C4-2B (cell line): ENCODE results near the gene TAAR1.

Source experiments
- ZFX ChIP-seq: fragments of 450-650 bp; IDR thresholded peaks from 2 replicates; pipeline ENCODE4 v1.6.1; 2017
- TF ChIP-seq, protein P1 (sequence below): fragments of 450-650 bp; conservative IDR thresholded peaks from 2 replicates; pipeline ENCODE4 v1.5.1; 2017; ENCODE audit warnings: mild to moderate bottlenecking

DNA sequence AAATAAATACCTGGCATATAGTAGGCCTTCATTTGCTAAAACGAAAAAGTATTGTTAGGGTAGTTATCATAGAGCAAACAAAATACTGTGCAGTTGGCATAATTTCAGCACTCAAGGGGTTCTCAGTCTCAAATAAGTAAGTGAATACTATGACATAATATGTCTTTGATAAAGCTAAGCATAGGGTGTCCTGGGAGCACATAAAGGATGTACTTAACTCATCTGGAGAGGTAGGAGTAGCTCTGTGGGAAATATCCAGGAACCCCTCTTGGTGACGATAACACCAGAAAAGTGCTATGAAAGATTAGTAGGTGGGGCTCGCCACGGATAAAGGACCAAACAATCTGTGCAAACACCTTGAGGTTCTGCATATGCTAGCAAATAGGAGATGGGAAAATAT, 31.7 kb upstream of the TAAR1 start:
- TF ChIP-seq, protein P1, sequence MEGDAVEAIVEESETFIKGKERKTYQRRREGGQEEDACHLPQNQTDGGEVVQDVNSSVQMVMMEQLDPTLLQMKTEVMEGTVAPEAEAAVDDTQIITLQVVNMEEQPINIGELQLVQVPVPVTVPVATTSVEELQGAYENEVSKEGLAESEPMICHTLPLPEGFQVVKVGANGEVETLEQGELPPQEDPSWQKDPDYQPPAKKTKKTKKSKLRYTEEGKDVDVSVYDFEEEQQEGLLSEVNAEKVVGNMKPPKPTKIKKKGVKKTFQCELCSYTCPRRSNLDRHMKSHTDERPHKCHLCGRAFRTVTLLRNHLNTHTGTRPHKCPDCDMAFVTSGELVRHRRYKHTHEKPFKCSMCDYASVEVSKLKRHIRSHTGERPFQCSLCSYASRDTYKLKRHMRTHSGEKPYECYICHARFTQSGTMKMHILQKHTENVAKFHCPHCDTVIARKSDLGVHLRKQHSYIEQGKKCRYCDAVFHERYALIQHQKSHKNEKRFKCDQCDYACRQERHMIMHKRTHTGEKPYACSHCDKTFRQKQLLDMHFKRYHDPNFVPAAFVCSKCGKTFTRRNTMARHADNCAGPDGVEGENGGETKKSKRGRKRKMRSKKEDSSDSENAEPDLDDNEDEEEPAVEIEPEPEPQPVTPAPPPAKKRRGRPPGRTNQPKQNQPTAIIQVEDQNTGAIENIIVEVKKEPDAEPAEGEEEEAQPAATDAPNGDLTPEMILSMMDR = no peak
- TF ChIP-seq ZFX = no peak
